Calu3 (cell line): ENCODE results near the gene FANCF. TPM values are rescaled to one million over a fixed set of nuclear protein-coding genes. Genes with fewer than 3 reads are reported as not detected.

ENCODE experiments used
- BruUV-seq: library from RNA; stranded (reverse); fragments of 400-500 nt; replicated peaks from 2 replicates; lab custom pipeline; 2021; lab: Mats Ljungman, UMichigan
- CTCF ChIA-PET: fragments of 300-600 bp; sonication (Branson Sonifier 250); formaldehyde crosslinking; loops from one replicate; lab custom pipeline; 2022; ENCODE audit warnings: antibody characterized with exemption; lab: Charles Lee
- DNase-seq: peaks from one replicate; pipeline ENCODE4 v3.0.0; 2022
- H3K27ac Mint-ChIP-seq: one replicate; pipeline ENCODE4 v1.8.0; 2022; ENCODE audit warnings: mixed read lengths; ENCODE audit not compliant: unreplicated experiment
- H3K27me3 Mint-ChIP-seq: one replicate; pipeline ENCODE4 v1.8.0; 2022; ENCODE audit warnings: mixed read lengths; ENCODE audit not compliant: unreplicated experiment
- H3K36me3 Mint-ChIP-seq: one replicate; pipeline ENCODE4 v1.8.0; 2022; ENCODE audit warnings: mild to moderate bottlenecking, moderate library complexity, mixed read lengths; ENCODE audit not compliant: insufficient read depth, unreplicated experiment
- H3K4me1 Mint-ChIP-seq: one replicate; pipeline ENCODE4 v1.8.0; 2022; ENCODE audit warnings: mild to moderate bottlenecking, low read depth, mixed read lengths; ENCODE audit not compliant: unreplicated experiment
- H3K4me3 Mint-ChIP-seq: one replicate; pipeline ENCODE4 v1.8.0; 2022; ENCODE audit warnings: mild to moderate bottlenecking, low read depth, moderate library complexity, mixed read lengths; ENCODE audit not compliant: unreplicated experiment
- H3K9me3 Mint-ChIP-seq: one replicate; pipeline ENCODE4 v1.8.0; 2022; ENCODE audit warnings: low read depth, mixed read lengths; ENCODE audit not compliant: unreplicated experiment
- CTCF ChIP-seq: fragments of 200-600 bp; IDR thresholded peaks from one replicate; pipeline ENCODE4 v1.8.0; 2022; ENCODE audit warnings: antibody characterized with exemption; ENCODE audit not compliant: unreplicated experiment
- intact Hi-C: fragments of 100-400 bp; cut with micrococcal nuclease; formaldehyde crosslinking; loops from one replicate; pipeline ENCODE4 v1.10.0; 2022; ENCODE audit not compliant: unreplicated experiment
- total RNA-seq: library from RNA; stranded (reverse); gene quantifications from 2 replicates; pipeline ENCODE4 v1.2.3, GENCODE V29; 2022

Gene FANCF
- total RNA-seq, 1 experiment from 2014 or later = 16.4 TPM

- no TSS peak for BruUV-seq
Observed at GRCh38 chr11:22584976-22585375, 40.6 kb downstream of the FANCF start.

GRCh38 chr11:22583963-22584492 lies 41.6 kb downstream of the FANCF start:
- no peak for TF ChIP-seq CTCF
- Mint-ChIP-seq H3K27me3 (no peaks in the 10 kb centered on the region), H3K4me1 (no peaks in the 10 kb centered on the region), H3K4me3 (no peak overlapping the region), H3K36me3 (no peaks in the 10 kb centered on the region), H3K9me3 (no peaks in the 10 kb centered on the region), H3K27ac (no peak overlapping the region)
- intact Hi-C loops = no loop called here
- CTCF ChIA-PET = no interaction called here
- no TSS peak for BruUV-seq
- DNase-seq = no peak

More at GRCh38 chr11:22584976-22585375, 40.6 kb downstream of the FANCF start:
- H3K27ac Mint-ChIP-seq = no peak overlapping the region
- H3K36me3 Mint-ChIP-seq = no peaks in the 10 kb centered on the region
- H3K9me3 Mint-ChIP-seq = no peaks in the 10 kb centered on the region
- intact Hi-C loops = no loop called here
- no peaks in the 10 kb centered on the region for H3K27me3 Mint-ChIP-seq
- TF ChIP-seq CTCF = no peak
- no peak for DNase-seq
- H3K4me1 Mint-ChIP-seq = no peaks in the 10 kb centered on the region
- no peak overlapping the region for H3K4me3 Mint-ChIP-seq
- CTCF ChIA-PET = no interaction called here

GRCh38 chr11:22582151-22582410 lies 43.5 kb downstream of the FANCF start:
- H3K4me1 Mint-ChIP-seq = no peaks in the 10 kb centered on the region
- CTCF ChIA-PET = interaction anchor here (0.5 kb wide), 1 partner anchor 80 kb away, joined by 4 read pairs; no protein-coding TSS in a partner anchor
- no peak overlapping the region for H3K4me3 Mint-ChIP-seq
- H3K27me3 Mint-ChIP-seq = no peaks in the 10 kb centered on the region
- no peaks in the 10 kb centered on the region for H3K36me3 Mint-ChIP-seq
- H3K27ac Mint-ChIP-seq = no peak overlapping the region
- H3K9me3 Mint-ChIP-seq = no peaks in the 10 kb centered on the region
- no peak for TF ChIP-seq CTCF
- no peak for DNase-seq
- intact Hi-C loops = no loop called here
- BruUV-seq = no TSS peak

GRCh38 chr11:22581354-22582150 lies 44.1 kb downstream of the FANCF start:
- no peaks in the 10 kb centered on the region for H3K9me3 Mint-ChIP-seq
- H3K4me1 Mint-ChIP-seq = no peaks in the 10 kb centered on the region
- no peak for DNase-seq
- H3K4me3 Mint-ChIP-seq = no peak overlapping the region
- CTCF ChIA-PET = no interaction called here
- no peaks in the 10 kb centered on the region for H3K36me3 Mint-ChIP-seq
- intact Hi-C loops = no loop called here
- no TSS peak for BruUV-seq
- no peak for TF ChIP-seq CTCF
- no peak overlapping the region for H3K27ac Mint-ChIP-seq
- no peaks in the 10 kb centered on the region for H3K27me3 Mint-ChIP-seq
